Left lung (tissue), 10 donors: Measurements from ENCODE around the gene ZSWIM6. TPM values are rescaled to one million over a fixed set of nuclear protein-coding genes. Genes with fewer than 3 reads are reported as not detected.

Experiments
- ATAC-seq: fragments of 200-7000 bp; cut with Tn5 transposase; one replicate; pipeline ENCODE4 v1.9.1; 2020; ENCODE audit warnings: moderate library complexity
- DNase-seq, 4 donors: peaks; one replicate each; pipeline ENCODE4 v3.0.0-alpha.2; 2013 to 2020
- H3K27ac ChIP-seq, 2 donors: fragments of 200-600 bp; sonication (generic) in 1 of 2; one replicate each; pipeline versions ENCODE4 v1.5.0 to v1.8.0; 2020 to 2021
- H3K27me3 ChIP-seq, 2 donors: fragments of 200-600 bp; sonication (generic) in 1 of 2; one replicate each; pipeline versions ENCODE4 v1.5.0 to v1.8.0; 2020 to 2021
- H3K36me3 ChIP-seq, 2 donors: fragments of 200-600 bp; sonication (generic) in 1 of 2; one replicate each; pipeline versions ENCODE4 v1.5.0 to v1.8.0; 2020 to 2021
- H3K4me1 ChIP-seq, 2 donors: fragments of 200-600 bp; one replicate each; pipeline ENCODE4 v1.8.0; 2021
- H3K4me3 ChIP-seq, 2 donors: fragments of 200-600 bp; sonication (generic) in 1 of 2; one replicate each; pipeline versions ENCODE4 v1.5.0 to v1.8.0; 2020 to 2021; ENCODE audit warnings: mild to moderate bottlenecking in 1 of 2
- H3K9me3 ChIP-seq, 2 donors: fragments of 200-600 bp; sonication (generic) in 1 of 2; one replicate each; pipeline versions ENCODE4 v1.5.0 to v1.8.0; 2020 to 2021
- intact Hi-C, 2 donors: fragments of 100-400 bp; cut with DNase I; formaldehyde crosslinking; loops; one replicate each; pipeline versions ENCODE4 v1.11.2 to v1.14.2; 2022
- polyA plus RNA-seq, 6 donors: library from polyadenylated mRNA; unstranded; fragments of 120-200 nt; gene quantifications; one replicate each; pipeline ENCODE4 v1.2.1, GENCODE V29; 2013; ENCODE audit not compliant: insufficient read length in 6 of 6
- total RNA-seq, 2 donors: library from RNA; stranded (reverse); fragmentation: NEBNext Ultra II Directional; extraction: Animal tissue kit (Norgen Biotek cat#: 25700); gene quantifications; one replicate each; pipeline ENCODE4 v1.2.1, GENCODE V29; 2021
- TF ChIP-seq, protein P1 (sequence below), 2 donors: fragments of 200-600 bp; sonication (generic) in 1 of 2; IDR thresholded peaks; one replicate each; pipeline versions ENCODE4 v1.5.0 to v1.8.0; 2021; ENCODE audit warnings: antibody characterized with exemption in 2 of 2
- donor health status: DM: no; HTN: yes; CAD: no.
- donor health status: DM: no; HTN: no; CAD: no.

ZSWIM6 gene
- total and polyA plus RNA-seq, 8 donors = 17.5 to 24.4 (median 22.3) TPM

DNA sequence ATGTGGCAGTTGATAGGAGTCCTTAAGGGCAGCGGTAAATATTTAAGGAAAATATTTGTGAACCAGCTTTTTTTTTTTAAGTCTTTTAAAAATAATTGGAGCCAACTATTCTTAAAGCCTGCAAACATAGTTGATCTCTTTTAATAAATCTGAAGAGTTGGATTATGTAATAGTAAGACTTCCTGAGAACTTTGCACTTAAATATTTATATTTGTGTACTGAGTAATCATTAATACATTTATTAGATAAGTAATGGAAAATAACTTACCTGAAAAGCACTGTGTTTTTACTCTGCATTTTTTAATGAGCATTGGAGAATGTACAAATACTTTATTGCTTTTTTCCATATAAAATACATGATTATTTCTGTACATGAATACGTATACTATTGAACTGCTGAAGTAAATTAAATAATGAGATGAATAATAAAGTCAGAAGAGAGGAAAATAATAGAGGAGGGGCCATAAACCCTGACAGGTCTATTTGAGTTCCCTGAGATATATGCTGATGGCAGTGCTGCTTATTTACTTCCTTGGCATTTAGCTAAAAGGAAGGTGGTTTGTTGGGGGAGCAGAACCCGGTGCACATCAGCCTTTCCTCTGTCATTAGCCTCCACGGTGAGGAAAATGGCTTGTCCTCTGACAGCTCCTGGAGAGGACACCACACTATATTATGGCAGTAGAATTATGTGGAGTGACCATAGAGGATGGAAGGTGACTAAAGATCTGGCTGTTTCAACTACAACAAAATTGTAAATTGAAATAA lies 148.0 kb downstream of the ZSWIM6 start:
- DNase-seq (no peak), ATAC-seq (no peak)
- no peak overlapping the region for H3K4me3 ChIP-seq
- H3K4me1 ChIP-seq = no peaks in the 10 kb centered on the region
- no peaks in the 10 kb centered on the region for H3K36me3 ChIP-seq
- intact Hi-C loops = no loop called here
- H3K27ac ChIP-seq = no peak overlapping the region
- TF ChIP-seq, protein P1, sequence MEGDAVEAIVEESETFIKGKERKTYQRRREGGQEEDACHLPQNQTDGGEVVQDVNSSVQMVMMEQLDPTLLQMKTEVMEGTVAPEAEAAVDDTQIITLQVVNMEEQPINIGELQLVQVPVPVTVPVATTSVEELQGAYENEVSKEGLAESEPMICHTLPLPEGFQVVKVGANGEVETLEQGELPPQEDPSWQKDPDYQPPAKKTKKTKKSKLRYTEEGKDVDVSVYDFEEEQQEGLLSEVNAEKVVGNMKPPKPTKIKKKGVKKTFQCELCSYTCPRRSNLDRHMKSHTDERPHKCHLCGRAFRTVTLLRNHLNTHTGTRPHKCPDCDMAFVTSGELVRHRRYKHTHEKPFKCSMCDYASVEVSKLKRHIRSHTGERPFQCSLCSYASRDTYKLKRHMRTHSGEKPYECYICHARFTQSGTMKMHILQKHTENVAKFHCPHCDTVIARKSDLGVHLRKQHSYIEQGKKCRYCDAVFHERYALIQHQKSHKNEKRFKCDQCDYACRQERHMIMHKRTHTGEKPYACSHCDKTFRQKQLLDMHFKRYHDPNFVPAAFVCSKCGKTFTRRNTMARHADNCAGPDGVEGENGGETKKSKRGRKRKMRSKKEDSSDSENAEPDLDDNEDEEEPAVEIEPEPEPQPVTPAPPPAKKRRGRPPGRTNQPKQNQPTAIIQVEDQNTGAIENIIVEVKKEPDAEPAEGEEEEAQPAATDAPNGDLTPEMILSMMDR (IDR thresholded peaks at IDR 0.05) = no peak
- H3K27me3 ChIP-seq = no peaks in the 10 kb centered on the region
- no peaks in the 10 kb centered on the region for H3K9me3 ChIP-seq

DNA sequence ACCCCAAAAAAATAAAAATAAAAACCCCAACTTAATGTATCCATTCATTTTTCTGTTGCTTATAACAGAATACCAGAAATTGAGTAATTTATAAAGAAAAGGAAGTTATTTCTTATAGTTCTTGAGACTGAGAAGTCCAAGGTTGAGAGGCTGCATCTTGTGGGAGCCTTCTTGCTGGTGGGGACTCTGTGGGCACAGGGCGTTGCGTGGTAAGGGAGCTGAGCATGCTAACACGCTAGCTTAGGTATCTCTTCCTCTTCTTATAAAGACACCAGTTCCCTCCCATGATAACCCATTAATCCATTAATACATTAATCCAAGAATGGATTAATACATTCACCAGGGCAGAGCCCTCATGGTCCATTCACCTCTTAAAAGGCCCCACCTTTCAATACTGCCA lies 150.9 kb downstream of the ZSWIM6 start:
- DNase-seq = no peak
- Histone ChIP-seq H3K4me3 (no peak overlapping the region), H3K27me3 (no peaks in the 10 kb centered on the region), H3K36me3 (no peaks in the 10 kb centered on the region), H3K4me1 (no peaks in the 10 kb centered on the region), H3K27ac (no peak overlapping the region), H3K9me3 (no peaks in the 10 kb centered on the region)
- ATAC-seq = no peak
- intact Hi-C loops = no loop called here
- TF ChIP-seq, protein P1 (IDR thresholded peaks at IDR 0.05) = no peak

DNA sequence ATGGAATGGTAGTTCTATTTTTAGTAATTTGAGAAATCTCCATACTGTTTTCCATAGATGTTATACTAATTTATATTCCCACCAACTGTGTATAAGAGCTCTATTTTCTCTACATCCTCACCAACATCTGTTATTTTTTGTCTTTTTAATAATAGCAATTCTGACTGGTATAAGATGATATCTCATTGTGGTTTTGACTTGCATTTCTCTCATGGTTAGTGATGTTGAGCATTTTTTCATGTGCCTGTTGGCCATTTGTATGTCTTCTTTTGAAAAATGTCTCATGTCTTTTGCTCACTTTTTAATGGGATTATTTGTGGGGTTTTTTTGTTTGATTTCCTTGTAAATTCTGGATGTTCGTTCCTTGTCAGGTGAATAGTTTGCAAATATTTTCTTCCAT lies 154.4 kb downstream of the ZSWIM6 start:
- TF ChIP-seq, protein P1 (IDR thresholded peaks at IDR 0.05) = no peak
- intact Hi-C loops = no loop called here
- ATAC-seq (no peak), DNase-seq (no peak)
- no peaks in the 10 kb centered on the region for H3K9me3 ChIP-seq
- no peak overlapping the region for H3K4me3 ChIP-seq
- H3K27ac ChIP-seq = no peak overlapping the region
- H3K36me3 ChIP-seq = no peaks in the 10 kb centered on the region
- H3K4me1 ChIP-seq = no peaks in the 10 kb centered on the region
- H3K27me3 ChIP-seq = no peaks in the 10 kb centered on the region

DNA sequence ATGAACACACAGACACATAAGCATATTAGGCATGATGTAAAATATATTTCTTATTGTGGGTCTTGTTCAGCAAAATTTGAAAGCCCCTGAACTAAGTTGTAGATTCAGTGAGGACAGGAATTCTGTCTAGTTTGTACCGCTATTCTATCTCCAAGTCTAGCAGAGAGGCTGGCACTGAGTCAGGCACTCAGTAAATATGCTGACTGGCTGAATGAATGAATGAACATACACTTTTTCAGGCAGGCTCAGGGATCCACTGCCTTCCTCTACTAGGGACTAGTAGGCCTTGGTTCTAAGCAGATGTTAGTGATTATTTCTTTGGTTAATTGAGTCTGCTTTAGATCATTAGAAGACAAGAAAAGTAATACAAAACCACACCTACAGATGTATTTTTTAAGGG lies 157.5 kb downstream of the ZSWIM6 start:
- DNase-seq = no peak
- H3K36me3 ChIP-seq = peaks cover 0 to 8% of the 10 kb centered on the region in 2 donors
- no peaks in the 10 kb centered on the region for H3K27me3 ChIP-seq
- H3K4me1 ChIP-seq = no peaks in the 10 kb centered on the region
- TF ChIP-seq, protein P1 (IDR thresholded peaks at IDR 0.05) = no peak
- ATAC-seq = no peak
- no peak overlapping the region for H3K4me3 ChIP-seq
- no peaks in the 10 kb centered on the region for H3K9me3 ChIP-seq
- intact Hi-C loops = no loop called here
- no peak overlapping the region for H3K27ac ChIP-seq

DNA sequence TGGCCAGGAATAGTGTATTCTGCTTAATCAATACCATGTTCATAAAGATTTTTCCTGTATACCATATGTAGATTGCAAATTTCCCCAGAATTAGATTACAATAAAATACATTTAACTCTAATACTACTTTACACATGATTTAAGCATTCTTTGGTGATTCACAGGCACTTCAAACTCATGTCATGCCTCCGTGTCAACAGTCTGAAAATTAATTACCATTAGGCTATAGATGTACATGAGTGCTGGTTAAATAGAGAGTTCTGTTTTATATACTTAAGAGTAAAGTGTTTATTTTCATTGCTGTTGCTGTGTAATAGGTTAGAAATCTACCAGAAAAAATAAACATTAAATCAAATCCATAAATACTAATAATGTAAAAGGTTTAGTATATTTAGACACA lies 159.8 kb downstream of the ZSWIM6 start:
- no peak overlapping the region for H3K4me3 ChIP-seq
- intact Hi-C loops = no loop called here
- no peaks in the 10 kb centered on the region for H3K4me1 ChIP-seq
- H3K27ac ChIP-seq = no peak overlapping the region
- peaks cover 0 to 22% of the 10 kb centered on the region in 2 donors for H3K36me3 ChIP-seq
- DNase-seq (no peak), ATAC-seq (no peak)
- TF ChIP-seq, protein P1 (IDR thresholded peaks at IDR 0.05) = no peak
- no peaks in the 10 kb centered on the region for H3K9me3 ChIP-seq
- no peaks in the 10 kb centered on the region for H3K27me3 ChIP-seq
